ENCODE measurements around the gene DUSP22.

The DUSP22 gene

DNA sequence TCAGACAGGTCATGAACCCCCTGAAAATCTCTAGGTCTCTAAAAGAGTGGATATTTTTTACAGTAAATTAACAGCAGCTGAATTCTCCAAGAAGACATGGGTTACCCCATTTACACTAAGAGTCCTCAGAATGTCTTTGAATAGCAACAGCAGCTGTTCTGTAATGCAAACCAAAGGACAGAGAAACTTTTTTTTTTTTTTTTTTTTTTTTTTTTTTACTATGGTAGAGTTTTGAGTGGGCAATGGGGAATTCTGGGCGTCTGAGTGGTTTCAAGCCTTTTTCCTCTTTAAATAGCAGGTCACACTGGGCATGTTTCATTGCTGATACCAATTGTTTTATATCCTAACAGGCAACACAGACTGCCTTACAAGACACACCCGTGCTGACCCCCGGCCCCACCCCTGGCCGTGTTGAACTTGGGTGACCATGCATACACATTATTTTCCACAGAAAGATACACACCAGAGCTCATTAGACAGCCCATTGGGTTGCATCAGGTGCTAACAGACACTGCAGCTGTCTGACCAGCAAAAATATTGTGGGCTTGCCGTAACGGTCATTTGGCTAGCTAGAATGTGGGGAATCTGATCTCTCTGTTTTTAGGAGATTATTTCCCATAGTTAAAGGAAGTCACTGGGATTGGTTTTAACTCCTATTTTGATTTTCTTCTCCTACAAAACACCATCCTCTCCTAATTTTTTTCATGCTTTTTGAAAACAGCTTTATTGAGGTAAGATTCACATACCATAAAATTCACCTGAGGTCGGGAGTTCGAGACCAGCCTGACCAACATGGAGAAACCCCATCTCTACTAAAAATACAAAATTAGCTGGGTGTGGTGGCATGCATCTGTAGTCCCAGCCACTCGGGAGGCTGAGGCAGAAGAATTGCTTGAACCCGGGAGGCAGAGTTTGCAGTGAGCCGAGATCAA is 72.6 kb downstream of the DUSP22 start:
- no peaks in the 10 kb centered on the region for H3K79me2 ChIP-seq

DNA sequence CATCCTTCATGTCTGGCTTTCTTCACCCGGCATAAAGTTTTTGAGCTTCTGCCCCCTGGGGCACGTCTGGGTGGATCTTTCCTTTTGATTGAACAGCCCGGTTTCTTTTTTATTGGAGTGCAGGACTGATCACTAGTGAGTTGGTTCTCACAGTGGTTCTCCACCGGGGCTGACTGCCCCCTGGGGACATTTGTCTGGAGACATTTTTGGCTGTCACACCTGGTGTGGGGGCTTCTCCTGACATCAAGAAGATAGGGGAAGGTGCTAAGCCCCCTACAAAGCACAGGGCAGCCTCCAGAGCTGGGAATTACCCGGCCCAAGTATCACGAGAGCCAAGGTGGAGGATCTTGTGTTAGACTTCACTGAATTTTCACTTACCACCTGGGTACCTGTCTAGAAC is 73.5 kb downstream of the DUSP22 start:
- no peak overlapping the region for H3K4me2 ChIP-seq (ENCODE audit: low read length)
- TF ChIP-seq, protein P1, sequence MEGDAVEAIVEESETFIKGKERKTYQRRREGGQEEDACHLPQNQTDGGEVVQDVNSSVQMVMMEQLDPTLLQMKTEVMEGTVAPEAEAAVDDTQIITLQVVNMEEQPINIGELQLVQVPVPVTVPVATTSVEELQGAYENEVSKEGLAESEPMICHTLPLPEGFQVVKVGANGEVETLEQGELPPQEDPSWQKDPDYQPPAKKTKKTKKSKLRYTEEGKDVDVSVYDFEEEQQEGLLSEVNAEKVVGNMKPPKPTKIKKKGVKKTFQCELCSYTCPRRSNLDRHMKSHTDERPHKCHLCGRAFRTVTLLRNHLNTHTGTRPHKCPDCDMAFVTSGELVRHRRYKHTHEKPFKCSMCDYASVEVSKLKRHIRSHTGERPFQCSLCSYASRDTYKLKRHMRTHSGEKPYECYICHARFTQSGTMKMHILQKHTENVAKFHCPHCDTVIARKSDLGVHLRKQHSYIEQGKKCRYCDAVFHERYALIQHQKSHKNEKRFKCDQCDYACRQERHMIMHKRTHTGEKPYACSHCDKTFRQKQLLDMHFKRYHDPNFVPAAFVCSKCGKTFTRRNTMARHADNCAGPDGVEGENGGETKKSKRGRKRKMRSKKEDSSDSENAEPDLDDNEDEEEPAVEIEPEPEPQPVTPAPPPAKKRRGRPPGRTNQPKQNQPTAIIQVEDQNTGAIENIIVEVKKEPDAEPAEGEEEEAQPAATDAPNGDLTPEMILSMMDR (IDR thresholded peaks at IDR 0.05) = no peak
- H3K27me3 ChIP-seq (ENCODE audit: control insufficient read depth, insufficient read depth, low read length) = peaks cover 5% of the 10 kb centered on the region
- H3K27ac ChIP-seq = no peak overlapping the region
- H3K9ac ChIP-seq = no peak overlapping the region
- no peak overlapping the region for H2AFZ ChIP-seq
- H3K4me3 ChIP-seq (ENCODE audit: low read depth, low read length) = no peak overlapping the region
- H3K36me3 ChIP-seq (ENCODE audit: control insufficient read depth, insufficient read depth, low read length) = no peaks in the 10 kb centered on the region
- no peaks in the 10 kb centered on the region for H3K9me3 ChIP-seq (ENCODE audit: control insufficient read depth, low read length)
- H3K79me2 ChIP-seq = no peaks in the 10 kb centered on the region
- H3K4me1 ChIP-seq = no peaks in the 10 kb centered on the region

More for the DNA sequence above, 72.6 kb downstream of the DUSP22 start:
- TF ChIP-seq, protein P1 (IDR thresholded peaks at IDR 0.05) = no peak
- peaks cover 3% of the 10 kb centered on the region for H3K27me3 ChIP-seq (ENCODE audit: control insufficient read depth, insufficient read depth, low read length)
- H3K4me2 ChIP-seq (ENCODE audit: low read length) = no peak overlapping the region
- H3K4me3 ChIP-seq (ENCODE audit: low read depth, low read length) = no peak overlapping the region
- no peak overlapping the region for H3K27ac ChIP-seq
- H3K9me3 ChIP-seq (ENCODE audit: control insufficient read depth, low read length) = no peaks in the 10 kb centered on the region
- H2AFZ ChIP-seq = no peak overlapping the region
- no peaks in the 10 kb centered on the region for H3K4me1 ChIP-seq
- no peaks in the 10 kb centered on the region for H3K36me3 ChIP-seq (ENCODE audit: control insufficient read depth, insufficient read depth, low read length)
- no peak overlapping the region for H3K9ac ChIP-seq

DNA sequence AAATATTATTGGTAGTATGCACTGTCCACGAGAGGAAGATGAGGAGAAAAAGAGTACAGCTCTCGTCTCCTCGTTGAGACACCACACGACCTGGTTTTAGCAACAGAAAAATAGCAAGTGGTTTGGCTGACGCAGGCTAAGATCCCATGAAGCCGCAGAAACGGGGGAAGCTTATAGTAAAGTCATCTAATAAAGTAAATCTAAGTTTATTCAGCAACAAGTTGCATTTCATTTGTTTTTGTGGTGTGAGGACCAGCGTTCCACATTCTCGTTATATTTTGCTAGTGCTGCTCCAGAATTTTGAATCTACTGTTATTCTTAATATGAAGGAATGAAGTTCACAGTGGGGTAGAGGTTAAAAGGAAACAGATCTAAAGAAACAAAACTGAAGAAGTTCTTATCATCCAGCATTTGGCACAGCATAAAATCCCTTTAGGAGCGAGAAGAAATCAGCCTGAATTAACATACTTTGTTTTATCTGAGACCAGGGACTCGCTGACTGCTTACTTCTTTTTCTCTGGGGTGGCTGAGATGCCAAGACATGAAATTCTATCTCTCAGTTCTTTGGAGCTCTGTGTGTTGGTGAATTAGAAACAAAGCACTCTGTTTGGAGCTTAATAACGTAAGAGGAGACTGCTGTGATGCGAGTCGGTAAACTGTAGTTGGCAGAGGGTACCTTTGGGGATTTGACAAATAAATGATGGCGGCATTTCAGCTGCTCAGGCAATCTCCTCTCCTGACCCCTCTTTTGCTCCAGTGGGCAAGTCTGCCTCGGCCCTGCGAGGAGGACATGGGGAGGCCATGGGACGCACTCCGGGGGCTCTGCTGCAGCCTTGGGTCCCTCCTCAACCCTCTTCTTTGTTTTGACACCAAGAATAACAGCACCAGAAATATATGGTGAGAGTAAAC is 74.4 kb downstream of the DUSP22 start:
- H3K27me3 ChIP-seq (ENCODE audit: control insufficient read depth, insufficient read depth, low read length) = peaks cover 5% of the 10 kb centered on the region
- H3K9me3 ChIP-seq (ENCODE audit: control insufficient read depth, low read length) = no peaks in the 10 kb centered on the region

DNA sequence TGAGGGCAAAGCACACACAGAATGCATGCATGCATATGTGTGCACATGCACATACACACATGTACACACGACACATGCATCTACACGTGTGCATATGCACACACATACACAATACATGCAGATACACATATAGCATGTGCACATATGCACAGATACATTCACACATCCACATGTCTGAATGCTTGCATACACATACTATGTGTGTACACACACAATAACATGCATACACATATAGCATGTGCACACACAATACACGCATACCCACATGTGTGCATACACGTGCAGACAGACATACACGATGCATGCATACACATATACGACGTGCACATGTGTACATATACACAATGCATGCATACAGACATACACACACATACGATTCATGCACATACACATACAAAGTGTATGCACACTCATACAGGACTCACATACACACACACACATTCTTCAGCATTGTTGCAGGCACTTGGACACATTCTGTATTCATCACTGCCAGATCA is 75.1 kb downstream of the DUSP22 start:
- Histone ChIP-seq H3K9me3 (ENCODE audit: control insufficient read depth, low read length) (no peaks in the 10 kb centered on the region), H3K27me3 (ENCODE audit: control insufficient read depth, insufficient read depth, low read length) (peaks cover 5% of the 10 kb centered on the region)

More for the DNA sequence above, 74.4 kb downstream of the DUSP22 start:
- Histone ChIP-seq H3K79me2 (no peaks in the 10 kb centered on the region), H3K27ac (no peak overlapping the region), H2AFZ (no peak overlapping the region), H3K4me2 (ENCODE audit: low read length) (no peak overlapping the region), H3K4me3 (ENCODE audit: low read depth, low read length) (no peak overlapping the region), H3K4me1 (no peaks in the 10 kb centered on the region), H3K9ac (no peak overlapping the region), H3K36me3 (ENCODE audit: control insufficient read depth, insufficient read depth, low read length) (no peaks in the 10 kb centered on the region)
- TF ChIP-seq, protein P1 (IDR thresholded peaks at IDR 0.05) = no peak

More for the DNA sequence above, 75.1 kb downstream of the DUSP22 start:
- Histone ChIP-seq H3K79me2 (no peaks in the 10 kb centered on the region), H3K36me3 (ENCODE audit: control insufficient read depth, insufficient read depth, low read length) (no peaks in the 10 kb centered on the region), H3K4me3 (ENCODE audit: low read depth, low read length) (no peak overlapping the region), H3K9ac (no peak overlapping the region), H3K4me2 (ENCODE audit: low read length) (no peak overlapping the region), H3K4me1 (no peaks in the 10 kb centered on the region), H2AFZ (no peak overlapping the region), H3K27ac (no peak overlapping the region)
- TF ChIP-seq, protein P1 (IDR thresholded peaks at IDR 0.05) = no peak
